ENCODE measurements around the gene CFAP221. TPM values are rescaled to one million over a fixed set of nuclear protein-coding genes. Genes with fewer than 3 reads are reported as not detected.

The CFAP221 gene
- total RNA-seq, 1 experiment from 2014 or later: 10.0 TPM

DNA sequence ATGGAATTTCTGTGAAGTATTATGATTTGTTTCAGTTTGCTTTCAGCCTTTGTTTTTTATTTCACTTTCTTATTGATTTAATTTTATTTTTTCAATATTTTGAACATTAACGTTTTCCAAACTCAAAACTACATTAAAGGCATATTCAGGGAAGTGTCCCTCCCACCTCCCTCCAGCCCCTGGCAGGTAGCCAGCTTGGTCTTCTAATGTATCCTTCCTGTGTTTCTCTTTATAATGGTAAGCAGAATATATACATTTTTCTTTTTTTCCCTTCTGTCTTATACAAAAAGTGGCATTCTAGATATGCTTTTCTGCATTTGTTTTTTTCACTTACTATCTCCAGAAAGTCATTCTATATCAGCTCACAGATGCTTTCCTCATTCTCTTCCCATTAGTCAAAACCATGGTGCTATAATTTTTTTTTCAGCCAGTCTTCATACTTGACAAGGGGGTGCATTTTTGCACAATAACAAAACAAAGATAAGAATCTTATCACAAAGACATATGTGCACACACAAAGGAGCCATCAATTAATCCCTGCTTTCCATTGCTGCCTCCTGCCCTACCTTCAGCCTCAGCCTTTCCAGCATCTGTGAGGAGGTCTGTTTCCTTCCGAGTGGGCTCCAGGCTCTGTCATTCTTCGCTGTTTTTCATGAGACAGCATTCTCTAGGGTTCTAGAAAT, 101.1 kb downstream of the CFAP221 start:
- intact Hi-C loops (cut with micrococcal nuclease; ENCODE audit: unreplicated experiment): loop anchor here (5.0 kb wide), 2 partner anchors 93 to 153 kb away; no protein-coding TSS in a partner anchor
- Mint-ChIP-seq H3K4me1 (ENCODE audit: low read depth, unreplicated experiment) (peaks cover 60% of the 10 kb centered on the region), H3K9me3 (ENCODE audit: low read depth, unreplicated experiment) (peaks cover 2% of the 10 kb centered on the region), H3K4me3 (ENCODE audit: low read depth, unreplicated experiment) (no peak overlapping the region), H3K27me3 (ENCODE audit: unreplicated experiment) (no peaks in the 10 kb centered on the region), H3K36me3 (ENCODE audit: insufficient read depth, unreplicated experiment) (peaks cover 4% of the 10 kb centered on the region), H3K27ac (ENCODE audit: unreplicated experiment) (no peak overlapping the region)
- CTCF ChIA-PET: interaction anchor here (0.6 kb wide), 3 partner anchors 257 to 634 kb away, joined by 3 to 7 read pairs (median 5); no protein-coding TSS in a partner anchor
- BruUV-seq (replicated peaks): no TSS peak
- TF ChIP-seq, protein P1, sequence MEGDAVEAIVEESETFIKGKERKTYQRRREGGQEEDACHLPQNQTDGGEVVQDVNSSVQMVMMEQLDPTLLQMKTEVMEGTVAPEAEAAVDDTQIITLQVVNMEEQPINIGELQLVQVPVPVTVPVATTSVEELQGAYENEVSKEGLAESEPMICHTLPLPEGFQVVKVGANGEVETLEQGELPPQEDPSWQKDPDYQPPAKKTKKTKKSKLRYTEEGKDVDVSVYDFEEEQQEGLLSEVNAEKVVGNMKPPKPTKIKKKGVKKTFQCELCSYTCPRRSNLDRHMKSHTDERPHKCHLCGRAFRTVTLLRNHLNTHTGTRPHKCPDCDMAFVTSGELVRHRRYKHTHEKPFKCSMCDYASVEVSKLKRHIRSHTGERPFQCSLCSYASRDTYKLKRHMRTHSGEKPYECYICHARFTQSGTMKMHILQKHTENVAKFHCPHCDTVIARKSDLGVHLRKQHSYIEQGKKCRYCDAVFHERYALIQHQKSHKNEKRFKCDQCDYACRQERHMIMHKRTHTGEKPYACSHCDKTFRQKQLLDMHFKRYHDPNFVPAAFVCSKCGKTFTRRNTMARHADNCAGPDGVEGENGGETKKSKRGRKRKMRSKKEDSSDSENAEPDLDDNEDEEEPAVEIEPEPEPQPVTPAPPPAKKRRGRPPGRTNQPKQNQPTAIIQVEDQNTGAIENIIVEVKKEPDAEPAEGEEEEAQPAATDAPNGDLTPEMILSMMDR (IDR thresholded peaks at IDR 0.05; ENCODE audit: unreplicated experiment): no peak
- peak; percentile 14 for DNase-seq

DNA sequence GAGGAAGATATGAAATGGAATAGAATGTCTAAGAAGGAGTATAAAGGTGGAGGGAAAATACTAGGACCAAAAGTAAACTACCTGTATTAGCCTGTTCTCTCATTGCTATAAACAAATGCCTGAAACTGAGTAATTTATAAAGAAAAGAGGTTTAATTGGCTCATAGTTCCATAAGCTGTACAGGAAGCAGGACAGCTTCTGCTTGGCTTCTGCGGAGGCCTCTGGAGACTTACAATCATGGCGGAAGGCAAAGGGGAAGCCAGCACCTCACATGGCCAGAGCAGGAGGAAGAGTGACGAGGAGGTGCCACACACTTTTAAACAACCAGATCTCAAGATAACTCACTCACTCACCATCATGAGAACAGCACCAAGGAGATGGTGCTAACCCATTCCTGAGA, 101.9 kb downstream of the CFAP221 start:
- Mint-ChIP-seq H3K4me1 (ENCODE audit: low read depth, unreplicated experiment) (peaks cover 60% of the 10 kb centered on the region), H3K9me3 (ENCODE audit: low read depth, unreplicated experiment) (peaks cover 2% of the 10 kb centered on the region), H3K27me3 (ENCODE audit: unreplicated experiment) (no peaks in the 10 kb centered on the region), H3K27ac (ENCODE audit: unreplicated experiment) (peak overlapping the region; percentile 30), H3K36me3 (ENCODE audit: insufficient read depth, unreplicated experiment) (peaks cover under 1% of the 10 kb centered on the region), H3K4me3 (ENCODE audit: low read depth, unreplicated experiment) (no peak overlapping the region)
- intact Hi-C loops (cut with micrococcal nuclease; ENCODE audit: unreplicated experiment): loop anchor here (5.0 kb wide), 2 partner anchors 94 to 154 kb away; no protein-coding TSS in a partner anchor
- TF ChIP-seq, protein P1 (IDR thresholded peaks at IDR 0.05; ENCODE audit: unreplicated experiment): no peak
- BruUV-seq (replicated peaks): no TSS peak
- CTCF ChIA-PET: no interaction called here
- no peak for DNase-seq

- TF ChIP-seq, protein P1 (IDR thresholded peaks at IDR 0.05; ENCODE audit: unreplicated experiment): no peak
- Mint-ChIP-seq H3K4me3 (ENCODE audit: low read depth, unreplicated experiment) (no peak overlapping the region), H3K36me3 (ENCODE audit: insufficient read depth, unreplicated experiment) (no peaks in the 10 kb centered on the region), H3K9me3 (ENCODE audit: low read depth, unreplicated experiment) (peaks cover 2% of the 10 kb centered on the region), H3K27me3 (ENCODE audit: unreplicated experiment) (no peaks in the 10 kb centered on the region), H3K4me1 (ENCODE audit: low read depth, unreplicated experiment) (peaks cover 52% of the 10 kb centered on the region), H3K27ac (ENCODE audit: unreplicated experiment) (no peak overlapping the region)
- no TSS peak for BruUV-seq (replicated peaks)
- CTCF ChIA-PET: interaction anchor here (0.5 to 1.1 kb wide), 4 partner anchors 10 to 1037 kb away, joined by 3 read pairs; no protein-coding TSS in a partner anchor
- intact Hi-C loops (cut with micrococcal nuclease; ENCODE audit: unreplicated experiment): loop anchor here (5.0 kb wide), 2 partner anchors 95 to 155 kb away; no protein-coding TSS in a partner anchor
- DNase-seq: peak; percentile 58
Observed at GRCh38 chr2:119647440-119648169, 103.4 kb downstream of the CFAP221 start.

- Mint-ChIP-seq H3K4me1 (ENCODE audit: low read depth, unreplicated experiment) (peaks cover 52% of the 10 kb centered on the region), H3K9me3 (ENCODE audit: low read depth, unreplicated experiment) (peaks cover 2% of the 10 kb centered on the region), H3K27me3 (ENCODE audit: unreplicated experiment) (no peaks in the 10 kb centered on the region), H3K36me3 (ENCODE audit: insufficient read depth, unreplicated experiment) (no peaks in the 10 kb centered on the region), H3K27ac (ENCODE audit: unreplicated experiment) (no peak overlapping the region), H3K4me3 (ENCODE audit: low read depth, unreplicated experiment) (no peak overlapping the region)
- CTCF ChIA-PET: no interaction called here
- TF ChIP-seq, protein P1 (IDR thresholded peaks at IDR 0.05; ENCODE audit: unreplicated experiment): no peak
- no TSS peak for BruUV-seq (replicated peaks)
- intact Hi-C loops (cut with micrococcal nuclease; ENCODE audit: unreplicated experiment): loop anchor here (5.0 kb wide), 2 partner anchors 97 to 157 kb away; no protein-coding TSS in a partner anchor
- no peak for DNase-seq
Observed at GRCh38 chr2:119649364-119649917, 105.2 kb downstream of the CFAP221 start.

Measured in Calu3 (cell line).